Heart right ventricle (tissue), 16 donors: ENCODE measurements around the gene PEAK3. TPM values are rescaled to one million over a fixed set of nuclear protein-coding genes. Genes with fewer than 3 reads are reported as not detected.

Experiments used
- ATAC-seq, 8 donors: fragments of 200-7000 bp; cut with Tn5 transposase; one replicate each; pipeline ENCODE4 v1.9.1; 2020; ENCODE audit warnings: mild to moderate bottlenecking in 8 of 8, moderate library complexity in 8 of 8, moderate number of reproducible peaks in 1 of 8
- DNase-seq, 2 donors: peaks; one replicate each; pipeline ENCODE4 v3.0.0-alpha.2; 2020
- H3K27ac ChIP-seq, 10 donors: fragments of 200-600 bp; sonication (generic) in 2 of 10; one replicate each; pipeline versions ENCODE4 v1.5.0 to v1.8.0; 2020 to 2022; ENCODE audit warnings: mild to moderate bottlenecking in 3 of 10
- H3K27me3 ChIP-seq, 7 donors: fragments of 200-600 bp; one replicate each; pipeline ENCODE4 v1.8.0; 2021 to 2022; ENCODE audit warnings: mild to moderate bottlenecking in 2 of 7
- H3K36me3 ChIP-seq, 9 donors: fragments of 200-600 bp; sonication (generic) in 1 of 9; one replicate each; pipeline versions ENCODE4 v1.5.0 to v1.8.0; 2020 to 2022; ENCODE audit warnings: mild to moderate bottlenecking in 2 of 9
- H3K4me1 ChIP-seq, 9 donors: fragments of 200-600 bp; sonication (generic) in 1 of 9; one replicate each; pipeline versions ENCODE4 v1.5.0 to v1.8.0; 2020 to 2022; ENCODE audit warnings: mild to moderate bottlenecking in 4 of 9
- H3K4me3 ChIP-seq, 10 donors: fragments of 200-600 bp; sonication (generic) in 2 of 10; one replicate each; pipeline versions ENCODE4 v1.5.0 to v1.8.0; 2020 to 2022; ENCODE audit warnings: mild to moderate bottlenecking in 7 of 10, moderate library complexity in 2 of 10
- H3K9me3 ChIP-seq, 11 donors: fragments of 200-600 bp in 10 of 11; sonication (generic) in 2 of 11; one replicate each; pipeline versions ENCODE4 v1.5.0 to v1.8.0; 2013 to 2022; ENCODE audit warnings: mild to moderate bottlenecking in 2 of 11, control low read depth in 1 of 11, moderate library complexity in 1 of 11
- WGBS, 2 donors: extraction: QIAGEN DNeasy Blood & Tissue Kit; methylation state at CpG; one replicate each; pipeline ENCODE4 v1.1.7; 2013; ENCODE audit warnings: inconsistent platforms in 1 of 2; 5-methylcytosine and 5-hydroxymethylcytosine counted together
- intact Hi-C, 10 donors: fragments of 100-400 bp; cut with DNase I; formaldehyde crosslinking; loops; one replicate each; pipeline versions ENCODE4 v1.11.1 to v1.14.2; 2022
- polyA plus RNA-seq, 2 donors: library from polyadenylated mRNA; stranded (reverse); fragments of 200-250 nt; gene quantifications; one replicate each; pipeline ENCODE4 v1.2.3, GENCODE V29; 2013
- total RNA-seq, 10 donors: library from RNA; stranded (reverse); fragmentation: NEBNext Ultra II Directional in 3 of 10; extraction: Animal tissue kit (Norgen Biotek cat#: 25700) in 3 of 10; gene quantifications; one replicate each; pipeline versions ENCODE4 v1.2.1 to v1.2.4, GENCODE V29; 2021 to 2023
- TF ChIP-seq, protein P1 (sequence below), 9 donors: fragments of 200-600 bp; sonication (generic) in 2 of 9; IDR thresholded peaks; one replicate each; pipeline versions ENCODE4 v1.5.0 to v1.8.0; 2021 to 2022; ENCODE audit warnings: antibody characterized with exemption in 9 of 9, mild to moderate bottlenecking in 5 of 9, moderate library complexity in 1 of 9
- donor health status: Arrhythmogenic right ventricular cardiomyopathy.
- donor health status: ischemic (EF 13 %, LVEDD 7.1; RV severe dilation, severe dysfunction).
- donor health status: healthy with polysubstance abuse.
- donor health status: DM: no; HTN: yes; CAD: no.
- donor health status: DM: no; HTN: no; CAD: no.
- donor health status: ischemic (EF 25% LVEDD 6.9; RV normal size, moderate dysfunction).
- donor health status: ischemic (EF 25% LVEDD 5.7; RV mildly dilated, moderate dysfunction).
- donor health status: healthy.
- donor health status: DM: yes; HTN: yes; CAD: no.
- donor health status: Ischemic cardiomyopathy.
- donor health status: ischemic (EF 35%, LVEDD 5.7; RV mildly dilated, moderate dysfunction).
- donor health status: nonischemic (EF 11% LVEDD 7.7; RV severe dilation, severe dysfunction).
- donor health status: DM: yes; HTN: yes; CAD: no.
- donor health status: PGD.
- donor health status: ischemic (EF 29% LVEDD 5.4; RV normal size, mild dysfunction).
- donor health status: nonischemic (EF 23%, LVEDD 6.1; RV moderate dilation, normal function).

The PEAK3 gene
- total and polyA plus RNA-seq, 12 donors, result 0.11 to 1.1 (median 0.19) TPM

DNA sequence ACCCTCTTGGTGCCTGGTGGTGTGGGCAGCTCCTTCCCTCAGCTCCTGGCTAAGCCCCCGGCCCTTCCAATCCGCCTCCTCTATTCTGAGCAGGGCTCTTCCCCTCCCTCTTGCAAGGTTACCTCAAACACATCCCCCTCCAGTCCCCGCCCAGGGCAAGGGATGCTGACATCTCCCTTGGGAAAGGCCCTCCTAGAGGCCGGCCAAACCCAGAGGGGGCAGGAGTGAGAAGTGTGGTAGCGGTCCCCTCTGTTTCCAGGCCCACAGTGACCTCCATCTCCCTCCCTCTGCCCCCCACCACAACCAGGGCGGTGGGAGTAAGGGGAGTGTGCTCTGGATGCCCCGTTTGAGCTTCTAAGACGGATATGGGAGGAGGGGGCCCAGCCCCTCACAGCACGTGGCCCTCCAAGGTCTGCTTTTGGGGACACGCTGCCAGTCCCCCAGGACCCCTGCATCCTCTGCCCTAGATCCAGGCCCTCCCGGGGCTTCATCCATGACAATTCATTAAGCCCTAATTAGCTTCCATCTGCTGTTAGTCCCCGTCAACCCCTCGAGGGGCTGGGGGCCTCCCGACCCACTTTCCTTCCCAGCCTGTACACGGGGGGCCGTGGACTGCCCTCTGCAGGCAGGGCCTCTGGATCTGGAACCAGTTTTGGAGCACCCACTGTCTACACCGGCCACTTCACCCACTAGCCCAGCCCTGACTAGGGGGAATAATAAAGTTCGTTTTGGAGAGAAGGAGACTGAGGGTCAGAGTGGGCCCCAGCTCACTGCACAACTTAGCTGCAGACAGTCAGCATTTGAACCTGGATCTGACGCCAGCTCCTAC is 23.7 kb upstream of the PEAK3 start:
- Histone ChIP-seq H3K4me3 (no peak overlapping the region), H3K27me3 (peaks cover 0 to 87% (median 67%) of the 10 kb centered on the region in 7 donors), H3K36me3 (no peaks in the 10 kb centered on the region), H3K9me3 (no peaks in the 10 kb centered on the region), H3K27ac (no peak overlapping the region), H3K4me1 (peaks cover 5 to 21% (median 8%) of the 10 kb centered on the region in 9 donors)
- TF ChIP-seq, protein P1, sequence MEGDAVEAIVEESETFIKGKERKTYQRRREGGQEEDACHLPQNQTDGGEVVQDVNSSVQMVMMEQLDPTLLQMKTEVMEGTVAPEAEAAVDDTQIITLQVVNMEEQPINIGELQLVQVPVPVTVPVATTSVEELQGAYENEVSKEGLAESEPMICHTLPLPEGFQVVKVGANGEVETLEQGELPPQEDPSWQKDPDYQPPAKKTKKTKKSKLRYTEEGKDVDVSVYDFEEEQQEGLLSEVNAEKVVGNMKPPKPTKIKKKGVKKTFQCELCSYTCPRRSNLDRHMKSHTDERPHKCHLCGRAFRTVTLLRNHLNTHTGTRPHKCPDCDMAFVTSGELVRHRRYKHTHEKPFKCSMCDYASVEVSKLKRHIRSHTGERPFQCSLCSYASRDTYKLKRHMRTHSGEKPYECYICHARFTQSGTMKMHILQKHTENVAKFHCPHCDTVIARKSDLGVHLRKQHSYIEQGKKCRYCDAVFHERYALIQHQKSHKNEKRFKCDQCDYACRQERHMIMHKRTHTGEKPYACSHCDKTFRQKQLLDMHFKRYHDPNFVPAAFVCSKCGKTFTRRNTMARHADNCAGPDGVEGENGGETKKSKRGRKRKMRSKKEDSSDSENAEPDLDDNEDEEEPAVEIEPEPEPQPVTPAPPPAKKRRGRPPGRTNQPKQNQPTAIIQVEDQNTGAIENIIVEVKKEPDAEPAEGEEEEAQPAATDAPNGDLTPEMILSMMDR (IDR thresholded peaks at IDR 0.05), result no peak
- ATAC-seq, result no peak
- WGBS, 2 donors, result 76 to 77% methylated on average over 19 of the region's 19 CpGs
- intact Hi-C loops, result no loop called here
- no peak for DNase-seq

DNA sequence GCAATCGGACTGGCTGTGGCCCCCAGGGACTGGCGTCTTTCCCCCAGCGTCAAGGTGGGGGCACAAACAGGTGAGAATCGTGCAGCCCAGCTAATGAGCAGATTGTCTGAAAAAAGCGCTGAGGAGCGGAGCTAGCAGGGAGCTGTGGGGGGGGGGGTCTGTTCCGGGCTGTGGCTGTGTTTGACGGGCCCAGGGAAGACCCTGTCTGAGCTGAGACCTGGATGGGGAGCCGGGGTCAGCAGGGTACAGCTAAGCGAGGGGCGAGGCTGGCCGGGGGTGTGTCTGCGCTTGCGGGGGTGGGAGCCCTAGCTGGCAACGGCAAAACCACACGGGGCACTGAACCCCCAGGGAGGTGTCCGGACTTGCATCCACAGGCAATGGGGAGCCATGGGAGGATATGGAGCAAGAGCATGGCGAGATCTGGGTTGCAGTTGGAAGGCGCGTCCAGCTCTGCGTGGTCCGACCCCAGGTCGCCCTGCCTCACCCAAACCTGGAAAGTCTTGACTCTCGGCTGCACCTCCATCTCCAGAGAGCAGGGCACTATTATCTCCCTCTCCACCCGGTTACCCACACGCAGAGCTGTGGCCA is 21.3 kb upstream of the PEAK3 start:
- Histone ChIP-seq H3K4me1 (peaks cover 5 to 16% (median 8%) of the 10 kb centered on the region in 9 donors), H3K9me3 (no peaks in the 10 kb centered on the region), H3K4me3 (no peak overlapping the region), H3K36me3 (no peaks in the 10 kb centered on the region), H3K27ac (no peak overlapping the region), H3K27me3 (peaks cover 0 to 69% (median 50%) of the 10 kb centered on the region in 7 donors)
- intact Hi-C loops, result no loop called here
- DNase-seq, result no peak
- TF ChIP-seq, protein P1 (IDR thresholded peaks at IDR 0.05), result no peak
- ATAC-seq, result no peak
- 79 to 82% methylated on average over 25 to 26 of the region's 26 CpGs for WGBS, 2 donors

DNA sequence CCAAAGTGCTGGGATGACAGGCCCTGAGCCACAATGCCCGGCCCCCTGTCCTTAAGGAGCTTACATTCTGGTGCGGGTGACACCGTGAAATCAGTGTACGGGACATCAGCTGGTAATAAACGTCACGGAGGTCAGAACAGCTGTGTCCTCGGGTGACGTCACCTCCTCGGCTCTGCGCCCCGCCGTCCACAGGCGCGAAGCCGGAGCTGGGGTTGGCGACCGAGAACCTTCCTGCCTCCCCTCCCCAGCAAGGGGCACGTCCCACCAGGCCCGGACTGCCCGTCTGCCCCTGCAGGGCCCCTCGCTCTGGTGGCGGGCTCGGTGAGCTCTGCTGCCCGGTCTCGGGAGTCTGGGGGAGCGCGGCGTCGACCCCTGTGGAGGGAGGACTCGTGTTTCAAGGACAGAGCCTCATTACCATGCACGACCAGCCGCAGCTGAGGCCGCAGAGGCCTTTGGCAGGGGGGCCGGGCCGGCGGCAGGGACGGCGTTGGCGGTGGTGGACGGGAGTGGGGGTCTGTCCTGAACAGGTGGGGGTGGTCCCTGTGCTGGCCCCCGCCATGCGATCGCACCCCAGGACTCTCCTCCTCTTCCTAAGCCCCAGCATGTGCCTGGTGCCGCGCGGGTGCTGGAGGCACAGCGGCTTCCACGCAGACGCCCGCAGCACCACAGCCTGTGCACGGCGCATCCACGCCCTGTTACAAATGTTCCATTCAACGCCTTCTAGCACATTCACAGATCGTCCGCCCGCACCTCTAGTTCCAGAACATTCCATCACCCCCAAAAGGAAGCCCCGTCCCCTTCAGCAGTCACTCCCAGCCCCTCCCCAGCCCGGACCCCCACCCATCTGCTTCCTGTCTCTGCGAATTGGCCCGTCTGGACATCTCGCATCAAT is 20.6 kb upstream of the PEAK3 start:
- Histone ChIP-seq H3K27me3 (peaks cover 0 to 63% (median 45%) of the 10 kb centered on the region in 7 donors), H3K9me3 (no peaks in the 10 kb centered on the region), H3K4me1 (peaks cover 5 to 13% (median 8%) of the 10 kb centered on the region in 9 donors), H3K36me3 (no peaks in the 10 kb centered on the region), H3K27ac (no peak overlapping the region), H3K4me3 (peak overlapping the region in 7 of 10 donors; percentile 7 to 39 (median 12))
- TF ChIP-seq, protein P1 (IDR thresholded peaks at IDR 0.05), result no peak
- DNase-seq, result peak; percentile 57 to 66
- WGBS, 2 donors, result 15 to 18% methylated on average over 62 of the region's 62 CpGs
- intact Hi-C loops, result no loop called here
- ATAC-seq, result peak; percentile 42 to 84 (median 75)

DNA sequence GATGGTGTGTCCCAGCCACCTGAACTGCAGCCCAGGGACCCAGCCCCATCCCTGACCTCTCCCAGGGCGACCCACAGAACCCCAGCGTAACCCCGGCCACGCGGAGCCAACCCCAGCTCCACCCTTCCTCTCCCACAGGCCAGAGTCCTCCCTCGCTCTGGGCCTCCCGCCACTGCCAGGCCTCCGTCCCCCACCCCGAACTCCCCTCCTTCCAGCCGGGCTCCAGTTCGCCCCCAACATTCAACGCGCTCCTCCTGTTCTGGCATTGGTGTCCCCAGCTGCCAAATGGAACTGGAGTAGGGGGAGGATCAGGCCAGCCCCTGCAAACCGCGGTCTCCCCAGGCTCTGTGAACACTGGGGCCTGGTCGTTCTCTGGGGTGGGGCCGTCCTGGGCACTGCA is 18.6 kb upstream of the PEAK3 start:
- WGBS, 2 donors, result 83% methylated on average over 16 to 17 of the region's 17 CpGs
- no peak overlapping the region for H3K27ac ChIP-seq
- peaks cover 0 to 43% (median 32%) of the 10 kb centered on the region in 7 donors for H3K27me3 ChIP-seq
- H3K4me3 ChIP-seq, result no peak overlapping the region
- ATAC-seq (no peak), DNase-seq (no peak)
- peaks cover 5 to 13% (median 9%) of the 10 kb centered on the region in 9 donors for H3K4me1 ChIP-seq
- intact Hi-C loops, result no loop called here
- TF ChIP-seq, protein P1 (IDR thresholded peaks at IDR 0.05), result no peak
- H3K36me3 ChIP-seq, result no peaks in the 10 kb centered on the region
- no peaks in the 10 kb centered on the region for H3K9me3 ChIP-seq
